Uterus (tissue), 4 donors: Measurements from ENCODE around the gene ADAP1. TPM values are rescaled to one million over a fixed set of nuclear protein-coding genes. Genes with fewer than 3 reads are reported as not detected.

Source experiments
- DNase-seq, 2 donors: peaks; one replicate each; pipeline ENCODE4 v3.0.0-alpha.2; 2019 to 2020
- H3K27ac ChIP-seq, 2 donors: fragments of 200-600 bp; sonication (generic); 1 replicate in 1 of 2; 2 replicates in 1 of 2; pipeline ENCODE4 v1.5.1; 2016 to 2018
- H3K27me3 ChIP-seq, 2 donors: fragments of 200-600 bp; sonication (generic); one replicate each; pipeline ENCODE4 v1.5.1; 2018 to 2019; ENCODE audit warnings: control low read depth in 1 of 2
- H3K36me3 ChIP-seq, 2 donors: fragments of 200-600 bp; sonication (generic); one replicate each; pipeline ENCODE4 v1.5.1; 2019; ENCODE audit warnings: control low read depth in 1 of 2
- H3K4me1 ChIP-seq, 2 donors: fragments of 200-600 bp; sonication (generic); one replicate each; pipeline ENCODE4 v1.5.1; 2018 to 2019; ENCODE audit warnings: control low read depth in 1 of 2
- H3K4me3 ChIP-seq, 2 donors: fragments of 200-600 bp; sonication (generic); 1 replicate in 1 of 2; 2 replicates in 1 of 2; pipeline ENCODE4 v1.5.1; 2018 to 2019; ENCODE audit warnings: mild to moderate bottlenecking in 1 of 2
- H3K9me3 ChIP-seq, 2 donors: fragments of 200-600 bp; sonication (generic); one replicate each; pipeline ENCODE4 v1.5.1; 2019; ENCODE audit warnings: control low read depth in 1 of 2
- CTCF ChIP-seq, 4 experiments: fragments of 200-600 bp in 2 of 4; fragments of 450-650 bp in 2 of 4; sonication (generic) in 2 of 4; IDR thresholded peaks; one replicate each; pipeline ENCODE4 v1.5.1; 2016 to 2019; ENCODE audit warnings: antibody characterized with exemption in 4 of 4, mild to moderate bottlenecking in 2 of 4, moderate library complexity in 1 of 4
- POLR2A ChIP-seq, 2 donors: fragments of 450-650 bp; IDR thresholded peaks; one replicate each; pipeline ENCODE4 v1.6.1; 2016; ENCODE audit warnings: antibody characterized with exemption in 2 of 2, mild to moderate bottlenecking in 1 of 2, moderate library complexity in 1 of 2
- intact Hi-C: fragments of 100-400 bp; cut with DNase I; formaldehyde crosslinking; loops from one replicate; pipeline ENCODE4 v1.15.1; 2023; ENCODE audit warnings: low total_unique reads
- total RNA-seq, 4 donors: library from RNA; depleted of rRNA in 3 of 4; stranded (reverse); fragments of >200 nt in 3 of 4; gene quantifications; one replicate each; pipeline versions ENCODE4 v1.1.0 to v1.2.4, GENCODE V29; 2014 to 2023
- donor health status: DM: yes; HTN: yes; CAD: no.

Gene ADAP1
- total RNA-seq, 4 donors from 2014 or later: 3.2 to 17.4 (median 10.9) TPM

GRCh38 chr7:917255-918117 lies 37.0 kb downstream of the ADAP1 start:
- Histone ChIP-seq H3K9me3 (no peaks in the 10 kb centered on the region), H3K4me1 (peaks cover 0 to 7% of the 10 kb centered on the region in 2 donors), H3K27ac (no peak overlapping the region), H3K4me3 (no peak overlapping the region), H3K27me3 (no peaks in the 10 kb centered on the region), H3K36me3 (no peaks in the 10 kb centered on the region)
- TF ChIP-seq CTCF (IDR thresholded peaks at IDR 0.05) (no peak), POLR2A (IDR thresholded peaks at IDR 0.05) (no peak)
- intact Hi-C loops: no loop called here
- DNase-seq: no peak

GRCh38 chr7:916291-916941 lies 38.1 kb downstream of the ADAP1 start:
- Histone ChIP-seq H3K9me3 (no peaks in the 10 kb centered on the region), H3K4me1 (peaks cover 0 to 7% of the 10 kb centered on the region in 2 donors), H3K36me3 (no peaks in the 10 kb centered on the region), H3K4me3 (no peak overlapping the region), H3K27ac (no peak overlapping the region), H3K27me3 (no peaks in the 10 kb centered on the region)
- TF ChIP-seq CTCF (IDR thresholded peaks at IDR 0.05) (no peak), POLR2A (IDR thresholded peaks at IDR 0.05) (no peak)
- intact Hi-C loops: no loop called here
- DNase-seq: no peak

- Histone ChIP-seq H3K4me3 (no peak overlapping the region), H3K27ac (no peak overlapping the region), H3K4me1 (peaks cover 0 to 7% of the 10 kb centered on the region in 2 donors), H3K9me3 (no peaks in the 10 kb centered on the region), H3K27me3 (no peaks in the 10 kb centered on the region), H3K36me3 (no peaks in the 10 kb centered on the region)
- no peak for DNase-seq
- TF ChIP-seq CTCF (IDR thresholded peaks at IDR 0.05) (no peak), POLR2A (IDR thresholded peaks at IDR 0.05) (no peak)
- intact Hi-C loops: no loop called here
Observed at GRCh38 chr7:915291-916218, 38.9 kb downstream of the ADAP1 start.

- H3K4me3 ChIP-seq: no peak overlapping the region
- H3K4me1 ChIP-seq: peaks cover 0 to 7% of the 10 kb centered on the region in 2 donors
- intact Hi-C loops: no loop called here
- H3K36me3 ChIP-seq: no peaks in the 10 kb centered on the region
- no peak for DNase-seq
- H3K9me3 ChIP-seq: no peaks in the 10 kb centered on the region
- TF ChIP-seq CTCF (IDR thresholded peaks at IDR 0.05): no peak
- TF ChIP-seq POLR2A (IDR thresholded peaks at IDR 0.05): no peak
- no peak overlapping the region for H3K27ac ChIP-seq
- H3K27me3 ChIP-seq: no peaks in the 10 kb centered on the region
Observed at GRCh38 chr7:914521-915194, 39.8 kb downstream of the ADAP1 start.
